Measurements from ENCODE around the gene IL17RC.
A peak's percentile ranks its signal among the peaks of the same experiment; 100 is the strongest.
"Not testable (repeated sequence)": the region's sequence is repeated elsewhere in the genome, so short reads cannot be mapped to it uniquely, and the experiment has no call there.

The IL17RC gene

GRCh38 chr3:9916734-9917680 is at the start of gene IL17RC:
Gene IL17RC (plus strand): TSS chr3:9917098. CDS start chr3:9917316, 218 bp downstream.
- DNase-seq (ENCODE audit: low read depth in 2 of 2): no peak

DNA sequence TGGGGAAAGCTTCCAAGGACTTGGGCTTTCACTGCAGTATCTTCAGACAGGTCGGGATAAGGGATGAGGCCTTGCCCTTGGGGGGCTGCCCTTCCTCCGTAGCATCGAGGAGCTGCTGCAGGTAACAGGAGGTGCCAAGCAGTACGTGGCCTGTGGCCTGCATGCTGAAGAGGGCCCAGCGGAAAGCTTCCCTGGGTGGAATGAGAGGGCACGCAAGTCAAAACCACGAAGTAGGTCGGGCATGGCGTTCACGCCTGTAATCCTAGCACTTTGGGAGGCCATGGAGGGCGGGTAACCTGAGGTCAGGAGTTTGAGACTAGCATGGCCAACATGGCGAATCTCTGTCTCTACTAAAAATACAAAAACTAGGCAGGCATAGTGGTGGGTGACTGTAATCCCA is 49.8 kb upstream of the IL17RC start:
- no peak for DNase-seq (ENCODE audit: low read depth in 2 of 2)

DNA sequence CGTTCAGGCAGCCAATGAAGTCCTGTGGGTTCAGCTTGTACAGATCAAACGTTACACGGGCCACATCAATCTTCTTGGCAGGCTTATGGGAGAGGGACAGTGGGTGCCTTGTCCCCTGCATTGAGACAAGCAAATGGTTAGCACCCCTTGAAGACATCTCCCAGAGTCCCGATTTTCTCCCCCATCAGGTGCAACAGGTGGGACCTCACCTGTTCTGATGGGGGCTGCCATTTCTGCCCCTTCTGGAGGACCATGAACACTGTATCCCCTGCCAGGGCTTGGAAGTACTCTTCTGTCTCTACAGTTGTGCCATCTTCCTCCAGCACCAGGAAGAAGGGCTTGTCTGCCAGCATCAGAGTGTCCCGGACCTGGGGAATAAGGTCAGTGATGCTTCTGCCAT is 46.9 kb upstream of the IL17RC start:
- DNase-seq (ENCODE audit: low read depth in 2 of 2): no peak

DNA sequence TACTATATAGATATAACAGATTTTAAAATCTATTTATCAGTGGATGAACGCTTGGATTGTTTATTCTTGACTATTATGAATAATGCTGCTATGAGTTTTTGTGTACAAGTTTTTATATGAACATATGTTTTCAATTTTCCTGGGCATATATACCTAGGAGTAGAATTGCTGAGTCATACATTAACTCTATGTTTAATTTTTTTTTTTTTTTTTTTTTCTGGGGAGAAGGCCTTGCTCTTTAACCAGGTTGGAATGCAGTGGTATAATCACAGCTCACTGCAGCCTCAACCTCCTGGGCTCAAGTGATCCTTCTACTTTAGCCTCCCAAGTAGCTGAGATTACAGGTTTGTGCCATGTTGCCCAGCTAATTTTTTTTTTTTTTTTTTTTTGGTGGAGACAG is 45.9 kb upstream of the IL17RC start:
- DNase-seq (ENCODE audit: low read depth in 2 of 2): no peak

DNA sequence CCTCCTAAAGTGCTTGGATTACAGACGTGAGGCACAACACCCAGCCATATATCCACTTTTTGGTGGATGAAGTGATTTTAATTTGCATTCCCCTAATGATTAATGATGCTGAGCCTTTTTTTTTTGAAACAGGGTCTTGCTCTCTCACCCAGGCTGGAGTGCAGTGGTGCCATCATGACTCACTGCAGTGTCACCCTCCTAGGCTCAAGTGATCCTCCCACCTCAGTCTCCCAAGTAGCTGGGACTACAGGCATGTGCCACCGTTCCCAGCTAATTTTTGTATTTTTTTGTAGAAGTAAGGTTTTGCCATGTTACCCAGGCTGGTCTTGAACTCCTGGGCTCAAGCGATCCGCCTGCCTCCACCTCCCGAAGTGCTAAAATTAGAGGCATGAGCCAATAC is 44.8 kb upstream of the IL17RC start:
- DNase-seq (ENCODE audit: low read depth in 2 of 2): not testable (repeated sequence)

DNA sequence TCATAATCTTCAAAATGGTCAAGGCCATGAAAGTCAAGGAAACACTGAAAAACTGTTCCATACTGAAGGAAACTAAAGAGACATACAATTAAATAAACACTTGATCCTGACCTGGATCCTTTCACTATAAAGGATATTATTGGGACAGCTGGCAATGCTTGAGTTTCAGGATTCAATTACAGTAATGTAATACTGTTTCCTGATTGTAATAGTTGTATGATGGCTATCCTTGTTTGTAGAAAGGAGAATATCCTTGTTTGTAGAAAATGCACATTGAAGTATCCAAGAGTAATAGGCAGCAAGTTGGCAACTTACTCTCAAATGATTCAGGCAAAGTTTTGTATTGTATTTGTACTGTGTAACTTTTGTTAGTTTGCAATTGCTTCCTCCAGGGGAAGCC is 41.5 kb upstream of the IL17RC start:
- no peak for DNase-seq (ENCODE audit: low read depth in 2 of 2)

DNA sequence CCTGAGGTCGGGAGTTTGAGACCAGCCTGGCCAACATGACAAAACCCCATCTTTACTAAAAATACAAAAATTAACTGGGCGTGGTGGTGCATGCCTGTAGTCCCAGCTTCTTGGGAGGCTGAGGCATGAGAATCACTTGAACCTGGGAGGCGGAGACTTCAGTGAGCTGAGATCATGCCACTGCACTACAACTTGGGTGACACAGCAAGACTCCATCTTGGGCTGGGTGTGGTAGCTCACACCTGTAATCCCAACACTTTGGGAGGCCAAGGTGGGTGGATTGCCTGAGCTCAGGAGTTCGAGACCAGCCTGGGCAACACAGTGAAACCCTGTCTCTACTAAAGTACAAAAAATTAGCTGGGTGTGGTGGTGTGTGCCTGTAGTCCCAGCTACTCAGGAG is 40.6 kb upstream of the IL17RC start:
- not testable (repeated sequence) for DNase-seq (ENCODE audit: low read depth in 2 of 2)

GRCh38 chr3:9876991-9877390 is 39.9 kb upstream of the IL17RC start:
- DNase-seq (ENCODE audit: low read depth in 2 of 2): no peak

- DNase-seq (ENCODE audit: low read depth in 2 of 2): no peak
These were observed 38.2 kb upstream of the IL17RC start for GRCh38 chr3:9878700-9879099.

- DNase-seq (ENCODE audit: low read depth in 2 of 2): no peak
These were observed 36.9 kb upstream of the IL17RC start, which contains the start of gene CIDEC for GRCh38 chr3:9879830-9880549. Gene CIDEC (minus strand): TSS chr3:9880253. CDS start chr3:9878486, 1,767 bp downstream.

GRCh38 chr3:9881441-9881840 is 35.5 kb upstream of the IL17RC start:
- DNase-seq (ENCODE audit: low read depth in 2 of 2): no peak

DNA sequence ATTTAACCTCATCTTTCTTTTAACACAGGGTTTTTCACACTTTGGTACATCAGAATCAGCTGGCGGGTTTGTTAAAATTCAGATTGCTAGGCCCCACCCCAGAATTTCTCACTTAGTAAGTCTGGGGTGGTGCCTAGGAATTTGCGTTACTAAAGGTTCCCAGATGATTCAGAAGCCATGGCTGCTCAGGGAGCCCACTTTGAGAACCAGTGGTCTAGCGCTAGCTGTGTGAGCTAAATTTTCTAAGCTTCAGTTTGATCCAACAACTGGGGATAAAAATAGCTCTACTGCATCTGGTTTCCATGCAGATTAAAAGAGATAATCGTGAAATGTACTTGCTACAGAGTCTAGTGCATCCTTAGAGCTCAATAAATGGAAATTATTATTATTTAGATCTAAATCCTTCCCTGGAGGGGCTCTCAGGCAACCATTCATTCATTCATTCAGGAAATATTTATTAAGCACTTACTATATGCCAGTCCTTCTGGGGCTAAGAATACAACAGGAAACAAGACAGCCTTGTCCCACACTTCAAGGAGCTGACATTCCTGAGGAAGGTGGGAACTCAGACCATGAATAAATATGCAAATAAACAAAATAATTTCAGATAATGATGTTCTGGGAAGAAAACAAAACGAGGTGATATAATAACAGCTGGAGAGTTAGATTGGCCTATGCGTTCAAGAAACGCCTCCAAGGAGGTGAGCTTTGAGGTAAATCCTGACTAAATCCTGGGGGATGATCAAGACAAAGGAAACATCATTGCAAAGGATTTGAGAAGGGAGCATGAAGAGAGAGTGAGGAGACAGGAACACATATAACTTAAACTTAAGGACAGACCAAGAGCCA is 33.0 kb upstream of the IL17RC start:
- no peak for DNase-seq (ENCODE audit: low read depth in 2 of 2)

- no peak for DNase-seq (ENCODE audit: low read depth in 2 of 2)
These were observed 32.2 kb upstream of the IL17RC start for GRCh38 chr3:9884555-9885165.

DNA sequence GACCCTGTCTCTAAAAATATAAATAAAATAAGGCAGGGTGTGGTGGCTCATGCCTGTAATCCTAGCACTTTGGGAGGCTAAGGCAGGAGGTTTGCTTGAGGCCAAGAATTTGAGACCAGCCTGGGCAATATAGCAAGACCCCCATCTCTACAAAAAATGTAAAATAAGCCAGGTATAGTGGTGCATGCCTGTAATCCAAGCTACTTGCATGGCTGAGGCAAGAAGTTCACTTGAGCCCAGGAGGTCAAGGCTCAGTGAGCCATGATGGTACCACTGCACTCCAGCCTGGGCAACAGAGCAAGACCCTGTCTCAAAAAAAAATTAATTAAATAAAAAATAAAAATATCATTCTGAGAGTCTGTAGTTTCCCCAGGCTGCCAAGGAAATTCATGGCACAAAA is 30.6 kb upstream of the IL17RC start:
- no peak for DNase-seq (ENCODE audit: low read depth in 2 of 2)

- no peak for DNase-seq (ENCODE audit: low read depth in 2 of 2)
These were observed 29.4 kb upstream of the IL17RC start for GRCh38 chr3:9887480-9887879.

DNA sequence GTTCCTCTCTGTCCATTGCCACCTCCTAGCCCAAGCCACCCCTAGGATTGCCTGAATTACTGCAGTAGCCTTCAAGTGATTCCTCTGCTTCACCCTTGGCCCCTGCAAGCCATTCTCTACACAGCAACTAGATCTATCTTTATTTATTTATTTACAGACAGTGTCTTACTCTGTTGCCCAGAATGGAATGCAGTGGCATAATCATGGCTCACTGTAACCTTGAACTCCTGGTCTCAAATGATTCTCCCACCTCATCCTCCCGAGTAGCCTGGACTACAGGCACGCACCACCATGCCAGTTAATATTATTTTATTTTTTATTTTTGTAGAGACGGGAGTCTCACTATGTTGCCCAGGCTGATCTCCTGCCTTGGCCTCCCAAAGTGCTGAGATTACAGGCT is 28.4 kb upstream of the IL17RC start:
- no peak for DNase-seq (ENCODE audit: low read depth in 2 of 2)

- no peak for DNase-seq (ENCODE audit: low read depth in 2 of 2)
These were observed 27.5 kb upstream of the IL17RC start for GRCh38 chr3:9889405-9889804.

- DNase-seq (ENCODE audit: low read depth in 2 of 2): peak; percentile 79 to 91
These were observed 26.4 kb upstream of the IL17RC start, which contains the start of gene JAGN1 for GRCh38 chr3:9890249-9891071. Gene JAGN1 (plus strand): TSS chr3:9890610. CDS start chr3:9890723, 113 bp downstream.

- DNase-seq (ENCODE audit: low read depth in 2 of 2): no peak
These were observed 25.8 kb upstream of the IL17RC start for GRCh38 chr3:9891072-9891622.

- no peak for DNase-seq (ENCODE audit: low read depth in 2 of 2)
These were observed 23.2 kb upstream of the IL17RC start for GRCh38 chr3:9893739-9894138.

All from stimulated activated CD4-positive, alpha-beta T cell treated with anti-CD3 and anti-CD28 coated beads, Interleukin-1b, Interleukin-23, amount 100 ng/mL, for 1 hour (primary cell).